H9 (cell line): ENCODE results near the gene FAM3B. TPM values are rescaled to one million over a fixed set of nuclear protein-coding genes. Genes with fewer than 3 reads are reported as not detected.
A peak's percentile ranks its signal among the peaks of the same experiment; 100 is the strongest.

Source experiments
- DNase-seq: peaks from one replicate; pipeline ENCODE4 v3.0.0-alpha.2; 2017
- H2AFZ ChIP-seq: one replicate; pipeline ENCODE4 v1.6.1; 2013; ENCODE audit warnings: mild to moderate bottlenecking, low read length, control low read depth, moderate library complexity
- H2AK5ac ChIP-seq: 2 replicates; pipeline ENCODE4 v1.6.1; 2013; ENCODE audit warnings: low read length, control low read depth, mixed read lengths; ENCODE audit not compliant: insufficient read length
- H2BK120ac ChIP-seq: one replicate; pipeline ENCODE4 v1.6.1; 2013; ENCODE audit warnings: low read depth, mild to moderate bottlenecking, low read length, control low read depth, inconsistent platforms; ENCODE audit not compliant: poor library complexity, severe bottlenecking
- H2BK12ac ChIP-seq: 2 replicates; pipeline ENCODE4 v1.6.1; 2013; ENCODE audit warnings: low read length, control low read depth, mixed read lengths, low read depth; ENCODE audit not compliant: insufficient read length
- H2BK15ac ChIP-seq: 2 replicates; pipeline ENCODE4 v1.6.1; 2013; ENCODE audit warnings: low read depth, low read length, control low read depth
- H2BK20ac ChIP-seq: one replicate; pipeline ENCODE4 v1.6.1; 2013; ENCODE audit warnings: low read depth, mild to moderate bottlenecking, low read length, control low read depth, inconsistent platforms; ENCODE audit not compliant: poor library complexity, severe bottlenecking
- H2BK5ac ChIP-seq: 2 replicates; pipeline ENCODE4 v1.6.1; 2013; ENCODE audit warnings: low read length, control low read depth, mixed read lengths; ENCODE audit not compliant: insufficient read length
- H3K14ac ChIP-seq: 2 replicates; pipeline ENCODE4 v1.6.1; 2013; ENCODE audit warnings: low read length, control low read depth; ENCODE audit not compliant: insufficient read depth
- H3K18ac ChIP-seq: 2 replicates; pipeline ENCODE4 v1.6.1; 2013; ENCODE audit warnings: low read depth, mild to moderate bottlenecking, mixed read lengths, low read length, control low read depth; ENCODE audit not compliant: insufficient read length
- H3K23ac ChIP-seq: 2 replicates; pipeline ENCODE4 v1.6.1; 2013; ENCODE audit warnings: low read length, control low read depth, mixed read lengths, low read depth; ENCODE audit not compliant: insufficient read length
- H3K23me2 ChIP-seq: 2 replicates; pipeline ENCODE4 v1.6.1; 2013; ENCODE audit warnings: low read depth, mild to moderate bottlenecking, mixed read lengths, low read length, control low read depth; ENCODE audit not compliant: insufficient read length, poor library complexity, severe bottlenecking
- H3K27ac ChIP-seq: 2 replicates; pipeline ENCODE4 v1.5.1; 2013; ENCODE audit warnings: low read length, control low read depth, mixed read lengths, low read depth; ENCODE audit not compliant: insufficient read length
- H3K27me3 ChIP-seq: 2 replicates; pipeline ENCODE4 v1.6.1; 2013; ENCODE audit warnings: low read length, control low read depth, inconsistent platforms; ENCODE audit not compliant: insufficient read depth
- H3K4ac ChIP-seq: 2 replicates; pipeline ENCODE4 v1.6.1; 2013; ENCODE audit warnings: low read depth, mild to moderate bottlenecking, control low read depth, inconsistent platforms, low read length, moderate library complexity
- H3K4me1 ChIP-seq: 2 replicates; pipeline ENCODE4 v1.6.1; 2013; ENCODE audit warnings: low read length, control low read depth, inconsistent platforms; ENCODE audit not compliant: insufficient read depth
- H3K4me2 ChIP-seq: 2 replicates; pipeline ENCODE4 v1.6.1; 2013; ENCODE audit warnings: low read length, control low read depth, mixed read lengths; ENCODE audit not compliant: insufficient read length, insufficient read depth
- H3K56ac ChIP-seq: 2 replicates; pipeline ENCODE4 v1.6.1; 2013; ENCODE audit warnings: low read depth, mild to moderate bottlenecking, mixed read lengths, low read length, control low read depth; ENCODE audit not compliant: insufficient read length
- H3K79me1 ChIP-seq: 2 replicates; pipeline ENCODE4 v1.6.1; 2013; ENCODE audit warnings: low read depth, mild to moderate bottlenecking, moderate library complexity, low read length, control low read depth, inconsistent platforms; ENCODE audit not compliant: insufficient read depth, poor library complexity, severe bottlenecking
- H3K79me2 ChIP-seq: 2 replicates; pipeline ENCODE4 v1.6.1; 2013; ENCODE audit warnings: low read length, control low read depth, inconsistent platforms; ENCODE audit not compliant: insufficient read depth
- H3K9ac ChIP-seq: 2 replicates; pipeline ENCODE4 v1.6.1; 2013; ENCODE audit warnings: low read length, control low read depth, mixed read lengths; ENCODE audit not compliant: insufficient read length; ENCODE audit errors: extremely low read depth
- H3K9me3 ChIP-seq: one replicate; pipeline ENCODE4 v1.6.1; 2013; ENCODE audit warnings: low read depth, low read length, inconsistent platforms; ENCODE audit not compliant: control insufficient read depth
- H3T11ph ChIP-seq: one replicate; pipeline ENCODE4 v1.6.1; 2013; ENCODE audit warnings: mild to moderate bottlenecking, low read length, control low read depth, inconsistent platforms
- H4K20me1 ChIP-seq: one replicate; pipeline ENCODE4 v1.6.1; 2013; ENCODE audit not compliant: control insufficient read depth, insufficient read length, insufficient read depth
- H4K5ac ChIP-seq: 2 replicates; pipeline ENCODE4 v1.6.1; 2013; ENCODE audit warnings: low read depth, mild to moderate bottlenecking, mixed read lengths, low read length, control low read depth; ENCODE audit not compliant: insufficient read length
- H4K8ac ChIP-seq: replicated peaks from 2 replicates; pipeline ENCODE4 v1.6.1; 2013; ENCODE audit warnings: low read length, control low read depth, mixed read lengths, low read depth; ENCODE audit not compliant: insufficient read length
- H4K91ac ChIP-seq: 2 replicates; pipeline ENCODE4 v1.6.1; 2013; ENCODE audit warnings: low read depth, mild to moderate bottlenecking, moderate library complexity, mixed read lengths, low read length, control low read depth; ENCODE audit not compliant: insufficient read length
- H3K27ac Mint-ChIP-seq, 3 experiments: 2 replicates in 2 of 3; 3 replicates in 1 of 3; pipeline ENCODE4 v1.8.0; 2020 to 2021; ENCODE audit warnings: mixed read lengths in 3 of 3, mild to moderate bottlenecking in 1 of 3, moderate library complexity in 1 of 3
- H3K27me3 Mint-ChIP-seq: 2 replicates; pipeline ENCODE4 v1.8.0; 2021; ENCODE audit warnings: low read depth, mild to moderate bottlenecking, moderate library complexity, mixed read lengths
- H3K36me3 Mint-ChIP-seq, 3 experiments: 2 replicates in 2 of 3; 3 replicates in 1 of 3; pipeline ENCODE4 v1.8.0; 2020 to 2021; ENCODE audit warnings: low read depth in 3 of 3, mixed read lengths in 3 of 3; ENCODE audit not compliant: insufficient read depth in 1 of 3
- H3K4me1 Mint-ChIP-seq, 2 experiments: 2 replicates each; pipeline ENCODE4 v1.8.0; 2020; ENCODE audit warnings: mixed read lengths in 2 of 2
- H3K4me3 Mint-ChIP-seq, 2 experiments: 2 replicates in 1 of 2; 3 replicates in 1 of 2; pipeline ENCODE4 v1.8.0; 2020 to 2021; ENCODE audit warnings: mild to moderate bottlenecking in 2 of 2, mixed read lengths in 2 of 2, moderate library complexity in 1 of 2
- H3K9me3 Mint-ChIP-seq, 2 experiments: 2 replicates in 1 of 2; 3 replicates in 1 of 2; pipeline ENCODE4 v1.8.0; 2020; ENCODE audit warnings: mild to moderate bottlenecking in 2 of 2, mixed read lengths in 2 of 2, moderate library complexity in 1 of 2
- WGBS: extraction: QIAGEN DNeasy Blood & Tissue Kit; methylation state at CpG from one replicate; pipeline ENCODE4 v1.1.7; 2013; ENCODE audit warnings: missing lambda C conversion rate, low lambda C conversion rate, mixed read lengths; ENCODE audit not compliant: insufficient read length; ENCODE audit errors: extremely low coverage; 5-methylcytosine and 5-hydroxymethylcytosine counted together
- total RNA-seq: library from RNA; stranded (reverse); gene quantifications from 2 replicates; pipeline ENCODE4 v1.2.1, GENCODE V29; 2021
- TF ChIP-seq, protein P1 (sequence below): fragments of 200-600 bp; sonication (generic); conservative IDR thresholded peaks from 3 replicates; pipeline ENCODE4 v1.8.0; 2021; ENCODE audit warnings: antibody characterized with exemption, mild to moderate bottlenecking

FAM3B gene
- total RNA-seq, 1 experiment from 2014 or later: 5.0 TPM

- Histone ChIP-seq H3K27me3 (no peaks in the 10 kb centered on the region; the same call in 1 of the 2 replicates), H3K4me1 (no peaks in the 10 kb centered on the region; the same call in 1 of the 2 replicates), H3K23ac (no peak overlapping the region), H2BK12ac (no peak overlapping the region), H3K9ac (no peak overlapping the region), H4K20me1 (no peaks in the 10 kb centered on the region), H3K4me2 (no peak overlapping the region), H2AK5ac (no peak overlapping the region), H3K79me1 (no peaks in the 10 kb centered on the region), H3K56ac (no peak overlapping the region), H3K18ac (no peak overlapping the region), H2BK5ac (no peak overlapping the region), H3K4ac (no peak overlapping the region), H2BK15ac (no peak overlapping the region), H3K79me2 (no peaks in the 10 kb centered on the region), H2AFZ (no peak overlapping the region), H4K8ac (no peak overlapping the region), H4K91ac (no peak overlapping the region), H3K23me2 (peaks cover 9% of the 10 kb centered on the region), H3T11ph (no peak overlapping the region), H2BK20ac (no peak overlapping the region), H3K27ac (no peak overlapping the region), H2BK120ac (no peak overlapping the region), H3K14ac (no peak overlapping the region), H4K5ac (no peak overlapping the region), H3K9me3 (no peaks in the 10 kb centered on the region)
- TF ChIP-seq, protein P1, sequence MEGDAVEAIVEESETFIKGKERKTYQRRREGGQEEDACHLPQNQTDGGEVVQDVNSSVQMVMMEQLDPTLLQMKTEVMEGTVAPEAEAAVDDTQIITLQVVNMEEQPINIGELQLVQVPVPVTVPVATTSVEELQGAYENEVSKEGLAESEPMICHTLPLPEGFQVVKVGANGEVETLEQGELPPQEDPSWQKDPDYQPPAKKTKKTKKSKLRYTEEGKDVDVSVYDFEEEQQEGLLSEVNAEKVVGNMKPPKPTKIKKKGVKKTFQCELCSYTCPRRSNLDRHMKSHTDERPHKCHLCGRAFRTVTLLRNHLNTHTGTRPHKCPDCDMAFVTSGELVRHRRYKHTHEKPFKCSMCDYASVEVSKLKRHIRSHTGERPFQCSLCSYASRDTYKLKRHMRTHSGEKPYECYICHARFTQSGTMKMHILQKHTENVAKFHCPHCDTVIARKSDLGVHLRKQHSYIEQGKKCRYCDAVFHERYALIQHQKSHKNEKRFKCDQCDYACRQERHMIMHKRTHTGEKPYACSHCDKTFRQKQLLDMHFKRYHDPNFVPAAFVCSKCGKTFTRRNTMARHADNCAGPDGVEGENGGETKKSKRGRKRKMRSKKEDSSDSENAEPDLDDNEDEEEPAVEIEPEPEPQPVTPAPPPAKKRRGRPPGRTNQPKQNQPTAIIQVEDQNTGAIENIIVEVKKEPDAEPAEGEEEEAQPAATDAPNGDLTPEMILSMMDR: no peak
- no peak overlapping the region for H3K27ac Mint-ChIP-seq
- peaks cover 4 to 9% of the 10 kb centered on the region in 2 experiments for H3K4me1 Mint-ChIP-seq
- H3K27me3 Mint-ChIP-seq: peaks cover 40% of the 10 kb centered on the region
- H3K36me3 Mint-ChIP-seq: no peaks in the 10 kb centered on the region; a peak in 1 of 7 replicates
- no peaks in the 10 kb centered on the region for H3K9me3 Mint-ChIP-seq
- peak overlapping the region; percentile 56 to 76; a peak in 4 of 5 replicates for H3K4me3 Mint-ChIP-seq
- no peak for DNase-seq
- WGBS: no CpG with 5 or more reads among the region's 6 CpGs
Measured at GRCh38 chr21:41315726-41316125, 875 bp upstream of the FAM3B start.
